Tibial artery (tissue), 4 donors: ENCODE data around the gene SEMA3C.

Source experiments
- DNase-seq, 2 donors: peaks; one replicate each; pipeline ENCODE4 v3.0.0-alpha.2; 2019
- H3K27ac ChIP-seq, 2 donors: fragments of 200-600 bp; sonication (generic) in 1 of 2; 1 replicate in 1 of 2; 2 replicates in 1 of 2; pipeline ENCODE4 v1.5.1; 2018 to 2019; ENCODE audit warnings: mild to moderate bottlenecking in 1 of 2
- H3K27me3 ChIP-seq, 2 donors: fragments of 200-600 bp; sonication (generic) in 1 of 2; one replicate each; pipeline versions ENCODE4 v1.5.1 to v1.6.0; 2016 to 2019
- H3K36me3 ChIP-seq, 3 donors: fragments of 200-600 bp; sonication (generic) in 2 of 3; one replicate each; pipeline ENCODE4 v1.5.1; 2016 to 2019; ENCODE audit warnings: mild to moderate bottlenecking in 2 of 3
- H3K4me1 ChIP-seq, 4 donors: fragments of 200-600 bp; sonication (generic) in 2 of 4; 1 replicate in 3 of 4; 2 replicates in 1 of 4; pipeline ENCODE4 v1.5.1; 2016 to 2019
- H3K4me3 ChIP-seq, 2 donors: fragments of 200-600 bp; sonication (generic) in 1 of 2; 1 replicate in 1 of 2; 2 replicates in 1 of 2; pipeline ENCODE4 v1.5.1; 2018 to 2019; ENCODE audit warnings: mild to moderate bottlenecking in 2 of 2
- H3K9me3 ChIP-seq, 3 donors: fragments of 200-600 bp; sonication (generic) in 1 of 3; one replicate each; pipeline ENCODE4 v1.5.1; 2016 to 2019
- CTCF ChIP-seq, 2 experiments: fragments of 200-600 bp in 1 of 2; fragments of 450-650 bp in 1 of 2; IDR thresholded peaks; one replicate each; pipeline ENCODE4 v1.5.1; 2017 to 2019; ENCODE audit warnings: antibody characterized with exemption in 2 of 2, mild to moderate bottlenecking in 1 of 2, moderate library complexity in 1 of 2
- intact Hi-C: fragments of 100-400 bp; cut with DNase I; formaldehyde crosslinking; loops from one replicate; pipeline ENCODE4 v1.15.0; 2023; ENCODE audit warnings: low total_unique reads

Gene SEMA3C

GRCh38 chr7:80722616-80723195 is 196.1 kb downstream of the SEMA3C start:
- no peaks in the 10 kb centered on the region for H3K9me3 ChIP-seq
- peaks cover 0 to 23% (median 14%) of the 10 kb centered on the region in 4 donors for H3K4me1 ChIP-seq
- no peak for TF ChIP-seq CTCF (IDR thresholded peaks at IDR 0.05)
- peak overlapping the region; percentile 62 to 70 for H3K27ac ChIP-seq
- DNase-seq: peak; percentile 83 to 87
- H3K27me3 ChIP-seq: no peaks in the 10 kb centered on the region
- no peaks in the 10 kb centered on the region for H3K36me3 ChIP-seq
- intact Hi-C loops: no loop called here
- H3K4me3 ChIP-seq: no peak overlapping the region

- peak overlapping the region; percentile 62 to 70 for H3K27ac ChIP-seq
- H3K36me3 ChIP-seq: no peaks in the 10 kb centered on the region
- no peaks in the 10 kb centered on the region for H3K9me3 ChIP-seq
- intact Hi-C loops: no loop called here
- no peak for TF ChIP-seq CTCF (IDR thresholded peaks at IDR 0.05)
- no peaks in the 10 kb centered on the region for H3K27me3 ChIP-seq
- peak in 1 of 2 donors; percentile 31 for DNase-seq
- H3K4me1 ChIP-seq: peaks cover 0 to 23% (median 14%) of the 10 kb centered on the region in 4 donors
- no peak overlapping the region for H3K4me3 ChIP-seq
Measured at GRCh38 chr7:80721883-80722615, 196.8 kb downstream of the SEMA3C start.

- DNase-seq: no peak
Measured at GRCh38 chr7:80720146-80720545, 198.7 kb downstream of the SEMA3C start.

GRCh38 chr7:80719261-80719660 is 199.6 kb downstream of the SEMA3C start:
- intact Hi-C loops: no loop called here
- H3K27me3 ChIP-seq: no peaks in the 10 kb centered on the region
- H3K4me1 ChIP-seq: peaks cover 0 to 23% (median 14%) of the 10 kb centered on the region in 4 donors
- no peaks in the 10 kb centered on the region for H3K36me3 ChIP-seq
- H3K27ac ChIP-seq: no peak overlapping the region
- DNase-seq: no peak
- TF ChIP-seq CTCF (IDR thresholded peaks at IDR 0.05): no peak
- no peak overlapping the region for H3K4me3 ChIP-seq
- H3K9me3 ChIP-seq: no peaks in the 10 kb centered on the region

More at GRCh38 chr7:80720146-80720545, 198.7 kb downstream of the SEMA3C start:
- no peak overlapping the region for H3K4me3 ChIP-seq
- peaks cover 0 to 23% (median 14%) of the 10 kb centered on the region in 4 donors for H3K4me1 ChIP-seq
- no peak overlapping the region for H3K27ac ChIP-seq
- TF ChIP-seq CTCF (IDR thresholded peaks at IDR 0.05): no peak
- H3K36me3 ChIP-seq: no peaks in the 10 kb centered on the region
- intact Hi-C loops: no loop called here
- H3K9me3 ChIP-seq: no peaks in the 10 kb centered on the region
- H3K27me3 ChIP-seq: no peaks in the 10 kb centered on the region

- Histone ChIP-seq H3K27me3 (no peaks in the 10 kb centered on the region), H3K9me3 (no peaks in the 10 kb centered on the region), H3K36me3 (no peaks in the 10 kb centered on the region), H3K27ac (no peak overlapping the region), H3K4me3 (no peak overlapping the region), H3K4me1 (no peaks in the 10 kb centered on the region)
- intact Hi-C loops: no loop called here
- no peak for TF ChIP-seq CTCF (IDR thresholded peaks at IDR 0.05)
- DNase-seq: no peak
Measured at GRCh38 chr7:80711531-80711930, 207.3 kb downstream of the SEMA3C start.
